A673 (cell line): Measurements from ENCODE around the gene ATF2.

Experiments used
- EZH2 ChIP-seq: fragments of 200-600 bp; sonication (generic); IDR thresholded peaks from 2 replicates; pipeline ENCODE4 v1.6.1; 2017; ENCODE audit warnings: borderline replicate concordance, low read depth, mild to moderate bottlenecking, mixed read lengths, antibody characterized with exemption, low read length; ENCODE audit not compliant: poor library complexity, severe bottlenecking
- TF ChIP-seq, protein P1 (sequence below): fragments of 300-800, 200-600 bp; sonication (generic); conservative IDR thresholded peaks from 2 replicates; pipeline ENCODE4 v1.5.1; 2017; ENCODE audit warnings: low read depth, mild to moderate bottlenecking, antibody characterized with exemption, low read length, moderate library complexity, mixed read lengths

DNA sequence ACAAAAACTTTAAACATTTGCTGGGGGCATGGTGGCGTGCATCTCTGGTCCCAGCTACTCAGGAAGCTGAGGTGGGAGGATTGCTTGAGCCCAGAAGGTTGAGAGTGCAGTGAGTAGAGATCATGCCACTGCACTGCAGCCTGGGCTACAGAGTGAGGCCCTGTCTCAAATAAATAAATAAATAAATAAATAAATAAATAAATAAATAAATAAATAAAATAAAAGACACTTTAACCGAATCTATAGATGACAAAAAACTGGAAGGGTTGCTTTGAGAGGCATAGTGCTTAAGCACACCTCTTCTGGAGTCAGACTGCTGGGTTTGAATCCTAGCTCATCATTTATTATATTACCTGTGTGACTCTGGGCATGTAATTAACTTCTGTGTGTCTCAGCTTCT is 141.6 kb downstream of the ATF2 start:
- TF ChIP-seq, protein P1, sequence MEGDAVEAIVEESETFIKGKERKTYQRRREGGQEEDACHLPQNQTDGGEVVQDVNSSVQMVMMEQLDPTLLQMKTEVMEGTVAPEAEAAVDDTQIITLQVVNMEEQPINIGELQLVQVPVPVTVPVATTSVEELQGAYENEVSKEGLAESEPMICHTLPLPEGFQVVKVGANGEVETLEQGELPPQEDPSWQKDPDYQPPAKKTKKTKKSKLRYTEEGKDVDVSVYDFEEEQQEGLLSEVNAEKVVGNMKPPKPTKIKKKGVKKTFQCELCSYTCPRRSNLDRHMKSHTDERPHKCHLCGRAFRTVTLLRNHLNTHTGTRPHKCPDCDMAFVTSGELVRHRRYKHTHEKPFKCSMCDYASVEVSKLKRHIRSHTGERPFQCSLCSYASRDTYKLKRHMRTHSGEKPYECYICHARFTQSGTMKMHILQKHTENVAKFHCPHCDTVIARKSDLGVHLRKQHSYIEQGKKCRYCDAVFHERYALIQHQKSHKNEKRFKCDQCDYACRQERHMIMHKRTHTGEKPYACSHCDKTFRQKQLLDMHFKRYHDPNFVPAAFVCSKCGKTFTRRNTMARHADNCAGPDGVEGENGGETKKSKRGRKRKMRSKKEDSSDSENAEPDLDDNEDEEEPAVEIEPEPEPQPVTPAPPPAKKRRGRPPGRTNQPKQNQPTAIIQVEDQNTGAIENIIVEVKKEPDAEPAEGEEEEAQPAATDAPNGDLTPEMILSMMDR: no peak
- no peak for TF ChIP-seq EZH2
